GM12801 (cell line): ENCODE results near the gene PAPPA.

Experiments
- CTCF ChIP-seq: IDR thresholded peaks from one replicate; pipeline ENCODE4 v1.5.1; 2011; ENCODE audit warnings: control low read depth; ENCODE audit not compliant: insufficient read length; ENCODE audit errors: extremely low read depth

The PAPPA gene

GRCh38 chr9:116442528-116442927 lies 288.9 kb downstream of the PAPPA start:
- TF ChIP-seq CTCF, result no peak

- no peak for TF ChIP-seq CTCF
Observed at GRCh38 chr9:116447934-116448333, 294.3 kb downstream of the PAPPA start.

GRCh38 chr9:116448431-116448830 lies 294.8 kb downstream of the PAPPA start:
- no peak for TF ChIP-seq CTCF

DNA sequence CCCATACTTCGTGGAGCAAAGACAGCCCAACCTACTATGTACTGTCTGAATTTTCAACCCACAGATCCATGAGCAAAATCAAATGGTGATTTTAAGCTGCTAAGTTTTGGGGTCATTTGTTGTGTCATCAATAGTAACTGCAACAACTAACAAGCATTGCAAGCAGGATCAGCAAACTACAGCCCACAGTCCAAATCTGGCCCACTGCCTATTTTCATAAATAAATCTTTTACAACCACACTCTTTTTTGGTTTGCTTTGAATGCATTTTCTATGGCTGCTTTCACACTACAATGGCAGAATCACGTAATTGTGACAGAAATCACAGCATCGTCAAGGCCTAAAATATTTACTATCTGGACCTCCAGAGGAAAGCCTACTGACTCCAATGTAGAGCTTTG lies 296.4 kb downstream of the PAPPA start:
- no peak for TF ChIP-seq CTCF

DNA sequence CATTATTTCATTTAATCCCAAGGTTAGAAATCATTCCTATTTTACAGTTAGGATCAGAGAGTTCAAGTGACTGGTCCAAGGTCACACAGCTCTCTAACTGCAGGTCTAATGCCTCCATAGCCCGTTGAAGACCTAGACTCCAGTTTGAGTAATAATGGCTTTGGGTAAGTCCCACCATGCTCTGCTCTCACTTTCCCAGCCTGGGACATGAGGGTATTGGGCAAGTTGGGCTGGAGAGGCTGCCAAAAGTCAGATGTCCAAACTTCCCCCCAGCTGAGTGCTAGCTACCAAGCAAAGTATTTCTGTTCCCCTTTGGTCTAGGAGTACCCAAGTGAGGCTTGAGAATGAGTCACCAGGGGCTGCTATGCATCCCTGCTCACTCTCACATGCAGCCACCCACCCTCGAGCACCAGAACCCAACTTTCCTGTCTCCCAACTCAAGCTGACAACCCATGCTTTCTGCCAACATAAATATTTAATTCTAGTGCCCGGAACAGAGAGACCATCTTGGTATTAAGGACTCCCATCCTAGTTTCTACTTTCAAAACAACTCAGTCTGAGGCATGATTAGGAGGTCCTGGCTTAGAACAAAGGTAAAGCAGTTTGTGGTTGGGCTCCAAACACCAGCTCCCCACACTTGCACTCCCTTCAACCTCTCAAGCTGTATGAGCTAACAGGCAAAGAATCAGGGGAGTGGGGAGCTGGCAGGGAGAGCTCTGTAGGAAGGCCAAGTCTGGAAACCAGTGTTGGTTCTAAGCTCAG lies 297.0 kb downstream of the PAPPA start:
- TF ChIP-seq CTCF, result no peak

GRCh38 chr9:116451500-116452115 lies 298.0 kb downstream of the PAPPA start:
- no peak for TF ChIP-seq CTCF
